Measurements from ENCODE around the gene BCL2L11.

Gene BCL2L11

DNA sequence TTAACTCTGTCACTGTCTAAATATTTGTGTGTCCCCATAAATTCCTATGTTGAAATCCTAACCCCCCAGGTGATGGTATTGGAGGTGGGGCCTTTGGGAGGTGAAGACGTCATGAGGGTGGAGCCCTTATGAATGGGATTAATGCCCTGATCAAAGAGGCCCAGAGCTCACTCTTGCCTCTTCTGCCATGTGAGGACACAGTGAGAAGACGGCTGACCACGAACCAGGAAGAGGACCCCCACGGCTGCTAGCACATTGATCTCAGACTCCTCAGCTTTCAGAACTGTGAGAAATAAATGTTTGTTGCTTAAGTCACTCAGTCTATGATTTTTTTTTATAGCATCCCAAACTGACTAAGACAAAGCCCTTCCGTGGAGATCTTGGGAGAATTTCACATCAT, 71.2 kb downstream of the BCL2L11 start:
- no peak for DNase-seq (ENCODE audit: low read depth)

DNA sequence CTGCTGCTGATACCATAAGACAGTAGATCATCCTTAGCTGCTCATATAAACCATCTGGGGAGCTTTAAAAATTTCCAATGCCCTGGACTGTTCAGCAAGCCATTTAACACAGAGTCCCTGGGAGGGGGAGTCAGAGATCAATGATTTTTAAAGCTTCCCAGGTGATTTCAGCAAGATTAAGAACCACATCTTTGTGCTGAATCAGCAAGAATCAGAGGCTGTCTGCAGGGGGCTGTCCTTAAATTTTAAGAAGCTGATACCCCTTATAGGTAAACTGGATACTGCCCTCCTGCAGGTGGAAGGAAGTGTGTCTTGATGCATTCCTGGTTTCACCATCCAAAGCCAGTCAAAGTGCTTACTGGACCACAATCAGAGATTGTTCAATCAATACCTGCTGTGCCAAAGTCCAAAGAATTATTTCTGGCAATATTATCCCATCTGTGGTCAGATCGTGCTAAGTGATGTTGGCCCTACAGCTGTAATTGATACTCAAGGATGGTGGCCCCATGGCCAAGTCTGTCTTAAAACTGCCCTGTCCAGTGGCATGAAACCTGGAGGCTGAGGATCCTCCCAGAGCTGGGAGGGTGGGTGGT, 72.2 kb downstream of the BCL2L11 start:
- no peak for DNase-seq (ENCODE audit: low read depth)

DNA sequence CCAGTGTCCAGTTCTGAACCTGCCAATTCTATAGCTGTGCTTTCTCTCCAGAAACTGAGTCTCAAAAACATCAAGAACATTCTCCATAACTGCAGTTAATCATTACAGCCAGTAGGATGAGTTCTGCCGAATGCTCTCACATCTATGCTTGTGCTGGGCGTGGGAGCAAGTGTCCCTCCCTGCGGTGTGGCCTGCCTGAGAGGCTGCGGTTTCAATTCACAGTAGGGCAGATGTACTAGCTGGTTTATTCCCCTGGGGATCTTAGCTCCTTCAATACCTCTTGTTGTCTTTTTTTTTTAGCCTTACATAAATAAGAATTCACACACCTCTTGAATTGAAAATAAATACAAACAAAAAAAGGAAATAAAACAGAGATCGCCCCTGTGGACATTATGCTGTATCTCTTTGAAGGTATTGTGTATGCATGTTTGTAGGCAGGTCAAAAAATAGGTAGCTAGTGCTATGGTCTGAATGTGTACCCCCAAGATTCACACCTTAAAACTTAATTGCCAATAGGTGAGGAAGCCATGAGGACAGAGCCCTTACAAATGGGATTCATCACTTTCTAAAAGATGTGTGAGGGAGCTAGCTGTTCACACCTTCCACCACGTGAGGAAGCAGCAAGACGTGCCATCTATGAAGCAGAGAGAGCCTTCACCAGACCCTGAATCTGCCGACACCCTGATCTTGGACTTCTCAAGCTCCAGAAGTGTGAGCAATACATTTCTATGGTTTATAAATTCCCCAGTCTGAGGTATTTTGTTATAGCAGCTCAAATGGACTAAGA, 74.3 kb downstream of the BCL2L11 start:
- no peak for DNase-seq (ENCODE audit: low read depth)

DNA sequence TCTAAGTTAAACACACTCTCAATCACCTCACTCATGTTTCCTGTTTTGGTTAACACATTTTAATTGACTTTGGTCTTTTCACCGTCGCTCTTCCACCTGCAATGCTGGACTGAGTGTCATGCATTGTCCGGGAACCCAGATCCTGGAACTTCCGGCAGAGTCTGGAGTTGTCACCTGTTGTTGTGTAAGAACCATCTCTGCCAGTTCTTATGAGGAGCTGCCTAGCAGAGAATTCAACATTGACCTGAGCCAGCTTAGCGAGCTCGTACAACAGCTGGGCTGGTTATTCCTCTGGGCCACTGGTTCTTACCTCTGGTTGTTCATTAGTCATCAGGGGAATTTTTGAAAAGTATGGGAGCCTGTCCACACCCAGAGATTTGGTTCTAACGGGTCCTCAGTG, 75.7 kb downstream of the BCL2L11 start:
- DNase-seq (ENCODE audit: low read depth): no peak

DNA sequence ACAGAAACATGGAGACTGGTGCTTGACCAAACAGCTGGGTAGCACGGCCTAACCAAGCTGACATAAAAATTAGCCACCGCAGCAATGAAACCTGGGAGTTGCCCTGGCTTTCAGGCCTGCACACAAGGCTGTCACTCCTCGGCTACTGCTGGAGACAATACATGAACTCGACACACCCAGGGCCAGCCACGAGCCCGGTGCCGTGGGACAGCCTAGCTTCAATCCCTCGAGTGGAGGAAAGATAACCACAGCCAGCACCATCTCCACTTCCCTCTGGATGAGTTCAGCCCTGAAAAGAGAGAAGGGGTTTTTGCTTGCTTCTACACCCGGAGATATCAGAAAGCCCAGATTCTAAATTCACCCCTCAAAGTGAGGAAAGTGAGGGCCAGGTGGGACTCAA, 78.0 kb downstream of the BCL2L11 start:
- no peak for DNase-seq (ENCODE audit: low read depth)

DNA sequence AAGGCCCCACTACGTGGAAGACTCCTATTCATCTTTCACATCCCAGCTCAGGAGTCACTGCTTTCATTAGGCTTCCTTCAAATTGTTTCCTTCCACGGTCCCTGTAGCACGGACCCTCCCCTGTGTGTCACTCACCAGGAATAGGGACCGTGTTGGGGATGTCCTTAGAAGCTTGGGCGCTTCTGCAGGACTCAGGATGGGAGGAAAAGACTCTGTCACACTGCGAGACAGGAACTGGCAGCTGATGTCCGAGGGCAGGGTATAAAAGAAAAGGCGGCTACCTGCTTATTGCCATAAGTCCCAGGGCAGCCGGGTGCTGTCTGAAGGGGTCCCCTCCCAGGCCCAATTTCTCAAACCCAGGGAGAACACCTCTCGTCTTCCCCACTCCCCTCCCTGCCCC, 79.1 kb downstream of the BCL2L11 start:
- DNase-seq (ENCODE audit: low read depth): no peak

DNA sequence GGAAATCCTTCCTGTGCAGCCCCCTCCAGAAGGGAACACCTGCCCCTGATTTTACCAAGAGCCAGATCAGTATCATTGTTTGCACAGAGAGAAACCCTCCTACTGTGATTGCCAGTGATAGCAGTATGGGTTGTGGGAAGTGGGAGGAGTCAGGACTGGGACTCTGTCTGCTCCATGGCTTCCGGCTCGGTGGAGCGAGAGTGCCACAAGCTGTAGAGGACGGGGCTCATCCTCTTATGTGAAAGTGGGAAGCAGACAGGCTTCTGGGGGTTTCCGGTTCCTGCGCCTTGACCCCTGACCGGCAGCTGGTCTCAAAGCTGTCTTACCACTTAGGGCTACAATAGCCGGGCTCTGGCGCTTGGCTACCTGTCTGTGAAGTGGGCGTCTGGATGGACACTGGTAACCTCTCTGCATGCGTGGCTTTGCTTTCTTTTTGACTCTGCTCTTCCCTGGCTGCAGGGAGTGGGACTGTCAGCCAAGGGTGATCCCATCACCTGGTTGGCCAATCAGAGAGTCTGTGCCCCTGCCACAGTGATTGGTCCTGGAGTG, 79.7 kb downstream of the BCL2L11 start:
- no peak for DNase-seq (ENCODE audit: low read depth)

DNA sequence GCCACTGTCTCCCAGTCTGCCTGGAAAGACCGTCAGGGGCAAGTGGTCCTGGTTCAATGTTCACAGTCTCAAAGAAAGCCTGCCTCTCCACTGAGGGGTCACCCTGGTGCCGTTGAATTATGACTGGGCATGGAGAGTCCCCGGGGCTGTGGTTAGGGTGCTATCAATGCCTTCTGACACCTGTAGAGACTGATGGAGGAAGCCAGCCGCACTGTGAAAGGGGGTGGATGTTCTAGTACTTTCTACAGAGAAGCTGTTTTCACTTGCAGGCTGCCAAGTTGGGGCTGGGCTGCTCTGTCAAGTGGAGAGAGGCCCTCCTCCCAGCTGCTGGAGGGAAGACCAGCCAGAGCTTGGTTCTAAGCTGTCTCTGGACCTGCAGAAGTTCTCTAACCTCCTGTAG, 80.5 kb downstream of the BCL2L11 start:
- DNase-seq (ENCODE audit: low read depth): no peak

DNA sequence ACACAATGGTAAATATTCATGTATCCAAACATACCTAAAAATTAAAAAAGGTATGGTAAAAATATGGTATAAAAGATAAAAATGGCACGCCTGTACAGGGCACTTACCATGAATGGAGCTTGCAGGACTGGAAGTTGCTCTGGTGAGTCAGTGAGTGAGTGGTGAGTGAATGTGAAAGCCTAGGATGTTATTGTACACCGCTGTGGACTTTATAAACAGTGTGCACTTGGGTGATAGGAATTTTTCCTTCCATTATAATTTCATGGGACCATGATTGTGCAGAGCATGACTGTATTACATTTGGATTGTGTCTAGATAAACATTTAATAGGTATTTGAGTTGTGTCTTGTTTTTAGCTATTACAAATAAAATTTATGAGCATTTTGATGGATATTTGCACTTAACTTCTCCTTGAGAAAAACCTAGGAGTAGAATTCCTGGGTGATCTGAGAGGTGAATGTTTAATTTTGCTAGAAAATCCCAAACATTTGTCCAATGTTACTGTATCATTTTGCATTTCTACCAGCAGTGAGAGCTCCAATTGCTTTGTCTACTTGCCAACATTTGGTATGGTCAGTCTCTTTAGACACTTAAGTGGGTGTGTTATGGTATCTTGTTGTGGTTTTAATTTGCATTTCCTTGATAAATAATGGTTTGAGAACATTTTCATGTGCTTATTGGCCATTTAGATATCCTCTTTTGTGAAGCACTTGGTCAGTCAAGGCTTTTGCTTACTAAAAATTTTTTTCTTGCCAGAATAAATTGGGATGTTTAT, 81.7 kb downstream of the BCL2L11 start:
- peak; percentile 76 for DNase-seq (ENCODE audit: low read depth)

DNA sequence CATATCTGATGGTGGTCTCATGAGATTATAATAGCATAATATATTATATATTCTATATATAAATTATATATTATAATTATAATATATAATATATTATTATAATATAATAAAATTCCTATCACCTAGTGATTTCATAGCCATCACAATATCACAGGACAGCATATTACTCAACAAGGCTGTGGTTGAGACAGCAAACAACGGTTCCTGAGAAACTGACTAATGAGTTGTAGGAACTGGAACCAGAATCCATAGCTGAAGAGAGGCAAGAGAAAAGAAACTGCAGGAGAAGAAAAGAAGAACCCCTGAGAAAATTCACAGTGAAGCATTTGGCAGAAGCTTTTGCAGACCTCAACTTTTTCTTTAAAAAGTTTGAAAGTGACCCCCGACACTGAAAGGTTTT, 84.0 kb downstream of the BCL2L11 start:
- DNase-seq (ENCODE audit: low read depth): no peak

DNA sequence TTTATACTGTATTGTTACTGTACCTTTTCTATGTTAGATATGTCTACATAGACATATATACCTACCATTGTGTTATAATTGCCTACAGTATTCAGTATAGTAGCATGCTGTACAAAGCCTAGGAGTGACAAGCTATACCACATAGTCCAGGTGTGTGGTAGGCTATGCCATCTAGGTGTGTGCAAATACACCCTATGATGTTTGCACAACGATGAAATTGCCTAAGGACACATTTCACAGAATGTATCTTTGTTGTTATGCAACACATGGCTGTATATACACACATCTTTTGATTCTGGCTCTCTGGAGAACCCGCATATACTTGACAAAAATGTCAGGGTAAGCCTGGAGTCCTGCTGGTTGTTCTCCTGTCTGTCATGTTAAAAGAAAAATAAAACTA, 85.1 kb downstream of the BCL2L11 start:
- DNase-seq (ENCODE audit: low read depth): no peak

DNA sequence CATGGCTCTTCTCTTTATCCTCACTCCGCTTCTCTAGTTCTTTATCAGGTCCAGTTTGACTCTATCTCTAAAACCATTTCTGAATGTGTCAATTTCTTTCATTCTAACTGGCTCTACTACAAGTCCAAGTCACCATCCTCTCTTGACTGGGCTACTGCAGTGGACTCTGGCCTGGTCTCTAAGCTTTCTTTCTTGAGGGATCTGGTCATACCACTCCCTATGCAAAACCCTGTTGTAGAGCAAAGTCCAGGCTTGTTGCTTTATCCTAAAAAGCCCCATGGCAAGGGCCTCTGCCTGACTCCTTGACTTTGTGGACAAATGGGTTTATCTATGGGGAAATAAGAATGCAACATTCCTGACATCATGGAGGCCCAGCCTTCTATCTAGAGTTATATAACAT, 87.1 kb downstream of the BCL2L11 start:
- DNase-seq (ENCODE audit: low read depth): no peak

DNA sequence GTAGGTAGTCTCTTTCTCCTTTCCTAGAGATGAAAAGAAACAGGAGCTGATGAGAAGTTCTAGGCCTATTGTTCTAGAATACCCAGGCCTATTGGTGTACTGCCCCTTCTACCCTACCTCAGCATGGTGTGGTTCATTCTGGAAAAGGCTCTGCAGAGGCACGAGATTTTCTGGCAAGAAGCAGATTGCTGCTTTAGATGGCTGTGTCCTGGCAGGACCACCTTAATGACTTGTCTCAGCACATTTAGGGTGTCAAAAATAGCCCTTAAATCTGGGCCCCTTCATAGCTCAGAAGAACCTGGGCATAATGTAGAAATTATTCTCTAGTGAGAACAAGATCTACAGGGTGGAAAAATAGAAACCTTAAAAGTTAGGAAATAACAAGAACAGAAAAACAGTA, 87.9 kb downstream of the BCL2L11 start:
- no peak for DNase-seq (ENCODE audit: low read depth)

DNA sequence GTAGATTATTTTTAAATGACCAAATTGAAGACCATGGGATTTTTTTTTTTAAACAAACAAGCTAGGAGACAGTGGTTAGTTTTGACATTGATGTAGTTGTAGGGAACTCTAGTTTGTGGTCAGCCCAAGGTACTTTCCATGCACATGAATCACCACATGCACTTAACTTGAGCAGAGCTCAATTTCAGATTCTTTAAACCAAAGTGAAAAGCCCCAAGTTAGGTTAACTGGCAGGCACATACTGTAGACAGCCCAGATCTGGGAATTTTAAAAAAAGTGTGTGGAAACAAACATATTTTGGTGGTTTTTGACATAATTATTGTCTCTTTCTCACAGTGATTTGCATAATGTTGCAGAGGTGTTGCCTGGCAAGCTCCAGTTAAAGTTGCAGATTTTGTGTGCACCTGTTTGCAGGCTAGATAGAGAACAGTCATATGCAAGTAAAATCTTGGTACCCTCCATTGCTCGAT, 88.4 kb downstream of the BCL2L11 start:
- peak; percentile 93 for DNase-seq (ENCODE audit: low read depth)

DNA sequence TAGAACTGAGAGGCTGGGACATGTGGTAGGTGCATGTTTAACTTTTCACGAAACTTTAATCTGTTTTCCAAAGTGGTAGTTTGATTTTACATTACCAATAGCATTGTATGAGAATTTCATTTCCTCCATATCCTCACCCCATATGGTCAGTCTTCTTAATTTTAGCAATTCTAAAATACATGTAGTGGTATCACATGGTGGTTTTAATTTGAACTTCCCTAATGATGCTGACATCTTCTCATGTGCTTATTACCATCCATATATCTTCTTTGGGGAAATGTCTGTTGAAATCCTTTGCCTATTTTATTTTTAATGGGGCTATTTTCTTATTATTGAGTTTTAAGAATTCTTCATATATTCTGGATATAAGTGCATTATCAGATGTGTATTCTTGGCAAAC, 89.3 kb downstream of the BCL2L11 start:
- no peak for DNase-seq (ENCODE audit: low read depth)

DNA sequence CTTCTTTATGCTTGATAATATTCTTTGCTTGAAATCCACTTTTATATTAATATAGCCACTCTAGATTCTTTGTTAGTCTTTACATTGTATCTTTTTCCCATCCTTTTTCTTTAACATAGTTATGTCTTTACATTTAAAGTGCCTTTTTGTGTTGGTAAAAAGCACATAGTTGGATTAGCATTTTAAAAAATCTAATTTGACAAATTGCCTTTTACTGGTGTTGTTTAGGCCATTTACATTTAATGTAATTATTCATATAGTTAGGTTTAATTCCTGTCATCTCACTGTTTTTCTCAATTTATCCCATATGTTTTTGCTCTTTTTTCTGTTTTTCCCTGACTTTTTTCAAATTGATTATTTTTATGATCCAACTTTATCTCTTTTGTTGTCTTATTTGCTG, 93.2 kb downstream of the BCL2L11 start:
- no peak for DNase-seq (ENCODE audit: low read depth)

DNA sequence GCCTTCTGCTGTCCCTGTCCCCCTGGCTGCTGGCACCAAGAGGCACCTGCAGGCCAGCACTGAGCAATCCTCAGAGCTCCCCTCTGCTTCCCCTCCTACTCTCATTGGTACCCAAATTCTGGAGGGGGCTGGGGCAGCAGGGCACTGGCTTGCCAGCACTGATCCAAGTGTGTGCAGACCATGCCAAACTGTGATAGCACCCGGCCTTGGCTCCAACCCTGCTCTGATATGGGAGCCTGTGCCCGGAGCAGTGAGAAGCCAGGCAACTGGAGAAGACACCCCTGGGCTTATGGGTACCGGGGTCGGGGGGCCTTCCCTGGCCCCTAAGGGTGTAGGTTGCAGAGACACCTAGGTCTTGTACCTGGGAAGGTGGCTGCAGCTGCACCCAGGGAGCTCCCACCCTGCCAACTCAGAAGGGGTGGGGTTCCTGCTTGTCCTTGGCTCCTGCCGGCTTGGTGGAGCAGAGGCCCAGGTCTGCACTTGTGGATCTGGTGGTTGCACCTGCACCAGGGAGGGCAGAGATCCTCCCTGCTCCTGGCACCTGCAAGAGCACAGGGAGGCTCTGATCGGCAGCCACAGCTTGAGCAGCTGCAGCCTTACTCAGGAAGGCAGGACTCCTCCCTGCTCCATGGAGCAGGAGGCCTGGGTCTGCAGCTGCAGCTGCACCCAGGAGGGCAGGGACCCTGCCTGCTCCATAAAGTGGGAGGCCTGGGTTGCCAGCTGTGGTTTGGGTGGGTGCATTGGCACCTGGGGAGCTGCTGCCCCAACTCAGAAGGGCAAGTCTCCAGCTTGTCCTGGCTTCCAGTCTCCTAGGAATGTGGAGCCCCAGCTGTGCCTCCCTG, 96.3 kb downstream of the BCL2L11 start:
- DNase-seq (ENCODE audit: low read depth): no peak

Measured in iris pigment epithelial cell (primary cell).